GM21723 (cell line): ENCODE measurements around the gene PACC1.
A peak's percentile ranks its signal among the peaks of the same experiment; 100 is the strongest.
"Not testable (repeated sequence)": the region's sequence is repeated elsewhere in the genome, so short reads cannot be mapped to it uniquely, and the experiment has no call there.

ENCODE experiments used
- ATAC-seq: cut with Tn5 transposase; IDR thresholded peaks from one replicate; pipeline ENCODE4 v1.9.1; 2021; ENCODE audit warnings: mild to moderate bottlenecking, moderate library complexity; ENCODE audit not compliant: unreplicated experiment

Gene PACC1

GRCh38 chr1:212397171-212397570 lies 17.5 kb downstream of the PACC1 start:
- no peak for ATAC-seq

DNA sequence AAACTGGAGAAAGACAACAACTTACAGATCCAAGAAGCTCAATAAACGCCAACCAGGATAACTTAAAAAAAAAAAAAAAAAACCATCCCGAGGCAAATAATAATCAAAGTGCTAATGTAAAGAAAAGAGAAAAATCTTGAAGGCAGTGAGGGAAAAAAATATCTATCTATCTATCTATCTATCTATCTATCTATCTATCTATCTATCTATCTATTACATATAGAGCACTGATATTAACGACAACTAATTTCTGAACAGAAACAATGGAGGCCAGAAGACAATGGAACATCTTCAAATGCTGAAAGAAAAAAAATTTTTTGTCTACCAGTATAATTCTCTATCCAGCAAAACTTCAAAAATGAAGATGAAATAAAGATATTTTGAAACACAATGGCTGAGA lies 18.0 kb downstream of the PACC1 start:
- no peak for ATAC-seq

GRCh38 chr1:212395678-212396437 lies 18.8 kb downstream of the PACC1 start:
- not testable (repeated sequence) for ATAC-seq

DNA sequence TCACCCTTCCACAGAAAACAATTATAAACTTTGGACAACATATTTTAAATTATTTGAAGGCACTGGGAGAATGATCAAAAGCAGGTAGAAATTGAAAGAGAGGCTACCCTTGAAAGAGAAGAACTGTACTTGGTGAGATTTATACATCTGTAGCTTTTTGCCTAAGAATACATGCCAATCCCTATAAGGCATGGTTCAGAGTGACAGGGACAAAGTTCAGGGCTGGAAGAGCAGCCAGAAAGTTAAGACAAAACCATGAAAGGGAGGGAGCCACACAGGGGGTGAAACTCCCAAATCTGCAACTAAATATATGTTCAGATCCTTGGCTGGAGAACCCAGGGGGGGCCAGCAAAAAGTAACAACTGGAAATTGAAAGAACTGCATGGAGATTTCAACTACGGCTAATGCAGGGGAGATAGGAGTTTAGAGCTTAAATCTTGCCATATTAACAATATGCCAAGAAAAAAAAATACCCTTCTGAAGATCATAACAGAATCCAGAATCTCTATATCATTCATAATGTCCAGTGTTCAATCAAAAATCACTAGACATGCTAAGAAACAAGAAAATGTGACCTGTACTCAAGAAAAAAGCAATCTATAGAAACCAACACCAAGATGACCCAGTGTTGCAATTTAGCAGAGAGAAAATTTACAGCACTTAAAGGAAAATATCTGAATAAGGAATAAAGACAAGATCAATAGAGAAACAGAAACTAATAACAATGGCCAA lies 25.5 kb downstream of the PACC1 start:
- no peak for ATAC-seq

DNA sequence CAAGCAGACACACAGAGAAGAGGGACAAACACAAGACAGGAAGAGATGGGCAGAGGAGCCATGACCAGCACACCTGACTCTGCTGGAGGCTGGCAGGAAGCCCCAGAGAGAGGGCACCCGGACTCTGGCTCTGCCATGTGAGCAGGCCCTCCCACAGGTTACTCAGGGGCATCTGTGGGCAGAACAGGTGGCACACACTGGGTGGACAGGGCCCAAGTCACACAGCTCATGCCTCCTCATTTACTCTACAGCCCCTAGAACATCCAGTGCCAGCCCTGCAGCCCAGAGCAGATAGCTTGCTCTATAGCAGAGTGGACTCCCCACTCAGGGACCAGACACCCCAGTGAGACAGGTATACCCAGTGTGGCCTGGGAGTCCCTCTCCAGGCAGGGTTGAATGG lies 28.7 kb downstream of the PACC1 start:
- no peak for ATAC-seq

GRCh38 chr1:212381397-212382035 lies 33.2 kb downstream of the PACC1 start:
- ATAC-seq = no peak

- ATAC-seq = no peak
Measured at GRCh38 chr1:212379366-212379765, 35.3 kb downstream of the PACC1 start.

DNA sequence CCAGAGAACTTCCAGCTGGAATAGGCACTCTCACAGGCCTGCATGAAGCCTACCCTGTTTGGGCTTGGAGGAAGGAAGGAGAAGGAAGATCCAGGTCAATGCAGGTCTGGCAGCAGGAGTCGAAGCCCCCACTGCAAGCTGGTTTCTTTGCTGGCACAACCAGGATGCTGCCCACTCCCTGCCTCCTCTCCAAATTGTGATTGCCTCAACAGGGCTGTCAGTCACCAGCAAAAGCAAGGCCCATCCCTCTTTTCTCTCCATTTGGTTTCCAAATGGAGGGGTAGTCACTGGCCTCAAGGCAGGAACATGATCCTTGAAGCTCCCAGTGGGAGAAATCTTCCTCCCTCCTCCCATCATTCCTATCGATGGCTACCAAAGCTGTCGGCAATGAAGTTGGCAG lies 37.0 kb downstream of the PACC1 start:
- ATAC-seq = no peak

DNA sequence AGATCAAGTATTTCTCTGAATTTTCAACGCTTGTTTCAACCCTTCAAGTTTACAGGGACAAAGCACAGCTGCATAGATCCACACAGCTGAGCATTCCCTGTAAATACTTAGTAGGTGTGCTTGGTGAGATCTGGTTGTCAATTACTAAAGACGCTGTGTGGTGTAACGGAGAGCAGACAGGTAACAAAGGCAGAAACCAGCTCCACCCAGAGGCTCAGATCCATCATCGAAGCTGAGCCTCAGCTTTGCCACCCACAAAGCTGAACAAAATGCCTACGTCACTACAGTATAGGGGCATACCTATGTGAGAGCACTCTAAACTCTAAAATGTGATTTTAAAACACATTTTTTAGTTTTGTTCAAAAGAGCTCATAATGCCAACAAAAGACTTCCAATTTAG lies 38.7 kb downstream of the PACC1 start:
- ATAC-seq = no peak

- peak; percentile 92 for ATAC-seq
Measured at GRCh38 chr1:212368073-212368484, 46.6 kb downstream of the PACC1 start.

- no peak for ATAC-seq
Measured at GRCh38 chr1:212367474-212368072, 47.1 kb downstream of the PACC1 start.

DNA sequence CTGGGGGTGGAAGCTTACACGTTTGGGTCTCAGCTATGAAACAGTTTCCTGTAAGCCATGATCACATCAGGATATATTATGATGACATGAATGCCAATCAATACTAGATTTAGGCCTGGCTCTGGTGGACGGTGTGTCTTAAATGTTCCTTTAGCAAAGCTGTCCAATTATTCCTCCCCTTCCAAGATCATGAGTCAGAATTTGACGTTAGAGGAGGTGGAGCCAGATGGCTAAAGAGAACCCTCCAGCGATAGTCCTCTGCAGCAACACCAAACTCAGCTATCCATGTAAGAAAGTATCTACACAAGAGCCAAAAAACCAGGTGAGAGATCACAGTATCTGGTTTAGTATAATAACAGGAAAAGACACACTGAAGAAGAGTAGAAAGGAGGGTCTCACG lies 47.8 kb downstream of the PACC1 start:
- no peak for ATAC-seq

GRCh38 chr1:212364985-212365384 lies 49.7 kb downstream of the PACC1 start:
- ATAC-seq = no peak

- ATAC-seq = no peak
Measured at GRCh38 chr1:212359794-212360479, 54.7 kb downstream of the PACC1 start.

GRCh38 chr1:212355230-212355969 lies 59.3 kb downstream of the PACC1 start:
- ATAC-seq = no peak

DNA sequence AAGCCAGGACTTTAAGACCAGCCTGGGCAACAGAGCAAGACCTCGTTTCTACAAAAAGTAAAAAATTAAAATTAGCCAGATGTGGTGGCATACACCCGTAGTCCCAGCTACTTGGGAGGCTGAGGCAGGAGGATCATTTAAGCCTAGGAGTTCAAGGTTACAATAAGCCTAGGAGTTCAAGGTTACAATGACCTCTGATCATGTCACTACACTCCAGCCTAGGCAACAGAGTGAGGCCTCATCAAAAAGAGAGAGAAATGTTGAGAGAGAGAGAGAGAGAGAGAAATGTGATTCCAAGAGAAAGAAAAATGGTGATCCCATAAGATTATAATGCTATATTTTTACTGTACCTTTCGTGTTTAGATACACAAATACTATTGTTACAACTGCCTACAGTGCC lies 60.2 kb downstream of the PACC1 start:
- ATAC-seq = no peak

GRCh38 chr1:212353181-212353580 lies 61.5 kb downstream of the PACC1 start:
- no peak for ATAC-seq

DNA sequence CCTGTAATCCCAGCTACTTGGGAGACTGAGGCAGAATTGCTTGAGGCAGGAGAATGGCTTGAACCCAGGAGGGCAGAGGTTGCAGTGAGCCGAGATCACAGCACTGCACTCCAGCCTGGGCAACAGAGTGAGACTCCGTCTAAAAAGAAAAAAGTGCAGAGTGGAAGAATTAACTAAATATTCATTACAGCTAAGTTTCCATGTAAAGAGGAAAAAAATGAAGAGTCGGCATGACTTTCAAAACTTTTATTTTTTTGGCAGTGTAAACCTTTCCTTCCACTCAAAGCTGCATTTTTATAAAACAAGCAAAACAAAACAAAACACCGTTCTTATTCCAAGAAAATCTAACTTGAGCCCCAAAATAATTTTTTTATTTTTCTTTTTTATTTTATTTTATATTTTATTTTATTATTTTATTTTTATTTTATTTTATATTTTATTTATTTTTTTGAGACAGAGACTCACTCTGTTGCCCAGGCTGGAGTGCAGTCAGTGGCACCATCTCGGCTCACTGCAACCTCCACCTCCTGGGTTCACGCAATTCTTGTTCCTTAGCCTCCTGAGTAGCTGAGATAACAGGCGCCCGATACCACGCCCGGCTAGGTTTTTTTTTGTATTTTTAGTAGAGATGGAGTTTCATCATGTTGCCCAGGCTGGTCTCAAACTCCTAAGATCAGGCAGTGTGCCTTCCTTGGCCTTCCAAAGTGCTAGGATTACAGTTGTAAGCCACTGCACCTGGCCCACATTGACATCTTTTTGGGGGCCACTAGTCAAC lies 62.9 kb downstream of the PACC1 start:
- no peak for ATAC-seq

GRCh38 chr1:212346601-212347000 lies 68.1 kb downstream of the PACC1 start:
- no peak for ATAC-seq

GRCh38 chr1:212344905-212345304 lies 69.8 kb downstream of the PACC1 start:
- no peak for ATAC-seq
